K562 (cell line): Measurements from ENCODE around the gene IL23A. TPM values are rescaled to one million over a fixed set of nuclear protein-coding genes. Genes with fewer than 3 reads are reported as not detected.

Experiments
- CBX5 ChIP-seq: IDR thresholded peaks from 2 replicates; pipeline ENCODE4 v1.6.1; 2014; ENCODE audit warnings: low read depth, borderline replicate concordance
- FOXM1 ChIP-seq, 2 experiments: fragments of 450-650 bp in 1 of 2; sonication (generic) in 1 of 2; formaldehyde crosslinking in 1 of 2; IDR thresholded peaks; 2 replicates each; pipeline versions ENCODE4 v1.6.1 to v1.9.0; 2017 to 2022; ENCODE audit warnings: low read depth in 2 of 2, mild to moderate bottlenecking in 2 of 2, missing genetic modification reagents in 1 of 2, moderate library complexity in 1 of 2
- JUND ChIP-seq, 2 experiments: IDR thresholded peaks; 2 replicates in 1 of 2; 3 replicates in 1 of 2; pipeline ENCODE4 v1.6.1; 2011; ENCODE audit warnings: borderline replicate concordance in 2 of 2, low read depth in 2 of 2, low read length in 2 of 2, improper control_type of control experiment in 1 of 2, missing biosample characterization in 1 of 2, missing genetic modification characterization in 1 of 2, missing genetic modification reagents in 1 of 2
- LCOR ChIP-seq: sonication (generic); formaldehyde crosslinking; IDR thresholded peaks from 2 replicates; pipeline ENCODE4 v1.8.0; 2022; ENCODE audit warnings: mild to moderate bottlenecking, missing genetic modification reagents
- MTA1 ChIP-seq: fragments of 450-650 bp; IDR thresholded peaks from 2 replicates; pipeline ENCODE4 v1.6.1; 2017; ENCODE audit warnings: borderline replicate concordance
- SMAD1 ChIP-seq: fragments of 150-350 bp; IDR thresholded peaks from 2 replicates; pipeline ENCODE4 v1.6.1; 2014; ENCODE audit warnings: low read length, low read depth; ENCODE audit not compliant: partially characterized antibody
- YY1 ChIP-seq, 3 experiments: IDR thresholded peaks; 2 replicates each; pipeline ENCODE4 v1.6.1; 2011; ENCODE audit warnings: low read length in 2 of 3, mild to moderate bottlenecking in 2 of 3, moderate library complexity in 2 of 3, borderline replicate concordance in 1 of 3, control low read depth in 1 of 3, low read depth in 1 of 3; ENCODE audit not compliant: insufficient read depth in 3 of 3, insufficient replicate concordance in 2 of 3, control insufficient read depth in 1 of 3, insufficient read length in 1 of 3; ENCODE audit errors: extremely low read depth in 1 of 3
- ZNF143 ChIP-seq: sonication (generic); formaldehyde crosslinking; IDR thresholded peaks from 2 replicates; pipeline ENCODE4 v1.9.0; 2022; ENCODE audit warnings: mild to moderate bottlenecking, missing genetic modification reagents
- ZNF239 ChIP-seq: fragments of 250-450 bp; sonication (Bioruptor Pico); IDR thresholded peaks from 2 replicates; pipeline ENCODE4 v1.4.0; 2020; ENCODE audit warnings: mild to moderate bottlenecking
- ZNF780A ChIP-seq: fragments of 250-450 bp; sonication (Bioruptor Pico); IDR thresholded peaks from 2 replicates; pipeline ENCODE4 v1.5.0; 2021; ENCODE audit warnings: mild to moderate bottlenecking
- polyA plus RNA-seq, 8 experiments: library from polyadenylated mRNA; depleted of rRNA in 4 of 8; stranded (reverse) in 5 of 8; unstranded in 3 of 8; fragments of >200 nt; fragmentation: Nextera tagmentation in 2 of 8; fragmentation: Illumina TruSeq in 1 of 8; extraction: Ambion mirVana in 2 of 8; extraction: Trizol in 1 of 8; gene quantifications; 2 replicates each; pipeline versions ENCODE4 v1.2.1 to v1.2.3, GENCODE V29; 2011 to 2014; ENCODE audit warnings: inconsistent platforms in 1 of 8, missing spikeins in 1 of 8
- total RNA-seq, 7 experiments: library from RNA; depleted of rRNA in 6 of 7; stranded (reverse); fragments of >200 nt in 6 of 7; fragmentation: Illumina TruSeq in 2 of 7; extraction: Trizol in 2 of 7; gene quantifications; 2 replicates each; pipeline versions ENCODE4 v1.2.1 to v1.2.3, GENCODE V29; 2011 to 2021; ENCODE audit warnings: low replicate concordance in 1 of 7
- TF ChIP-seq, protein P1 (sequence below): fragments of 250-450 bp; sonication (Bioruptor Pico); IDR thresholded peaks from 2 replicates; pipeline ENCODE4 v1.4.0; 2020
- TF ChIP-seq, protein P2 (sequence below), 2 experiments: fragments of 450-650 bp; conservative IDR thresholded peaks; 2 replicates each; pipeline ENCODE4 v1.6.1; 2017; ENCODE audit warnings: mild to moderate bottlenecking in 2 of 2, moderate library complexity in 2 of 2
- TF ChIP-seq, protein P3 (sequence below): sonication (generic); formaldehyde crosslinking; IDR thresholded peaks from 2 replicates; pipeline ENCODE4 v1.8.0; 2022; ENCODE audit warnings: mild to moderate bottlenecking, missing genetic modification reagents
- TF ChIP-seq, protein P4 (sequence below), 2 experiments: fragments of 450-650 bp; IDR thresholded peaks; 2 replicates each; pipeline ENCODE4 v1.6.1; 2016

The IL23A gene
- total and polyA plus RNA-seq, 9 of the 15 experiments (the other 6 are each of a cell fraction or from before 2014, with no cell fraction given), result 4.4 to 37.2 (median 9.6) TPM

DNA sequence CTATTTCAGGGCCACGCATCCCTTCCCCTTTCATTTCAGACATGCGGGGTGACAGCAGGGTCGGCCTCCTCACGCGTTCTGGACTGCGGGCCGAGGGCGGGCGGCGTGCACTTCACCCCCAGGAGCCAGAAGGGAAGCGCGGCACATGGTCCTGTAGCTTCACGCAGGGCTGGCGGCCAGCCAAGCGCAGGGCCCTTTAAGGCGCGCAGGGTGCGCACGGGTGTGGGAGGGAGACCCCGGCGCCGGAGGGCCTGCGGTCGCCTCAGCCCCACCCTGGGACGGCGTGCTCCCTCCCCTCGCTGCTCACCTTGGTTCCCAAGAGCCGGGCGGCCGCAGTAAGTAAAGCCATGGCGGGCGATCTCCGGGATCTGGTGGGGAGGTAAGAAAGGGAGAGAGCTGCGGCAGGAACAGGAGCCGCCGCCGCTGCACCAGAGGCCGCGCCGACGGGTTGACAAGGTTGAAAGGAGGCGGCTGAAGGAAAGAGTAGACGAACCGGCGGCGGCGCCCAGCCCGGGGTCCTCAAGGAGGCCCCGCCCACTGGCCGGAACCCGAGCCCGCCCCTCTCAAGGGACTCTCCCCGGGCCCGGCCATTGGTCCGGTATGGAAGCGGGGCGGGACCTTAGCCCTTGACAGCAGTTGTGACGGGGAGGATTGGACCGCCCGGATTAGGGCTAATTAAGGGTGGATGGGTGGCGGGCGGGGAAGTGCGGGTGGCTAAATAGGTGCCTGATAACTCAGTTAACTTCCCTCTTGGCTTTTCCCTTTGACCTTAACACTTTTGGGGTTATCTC lies 38.6 kb upstream of the IL23A start, which contains the start of gene CS (continued):
- TF ChIP-seq, protein P1, sequence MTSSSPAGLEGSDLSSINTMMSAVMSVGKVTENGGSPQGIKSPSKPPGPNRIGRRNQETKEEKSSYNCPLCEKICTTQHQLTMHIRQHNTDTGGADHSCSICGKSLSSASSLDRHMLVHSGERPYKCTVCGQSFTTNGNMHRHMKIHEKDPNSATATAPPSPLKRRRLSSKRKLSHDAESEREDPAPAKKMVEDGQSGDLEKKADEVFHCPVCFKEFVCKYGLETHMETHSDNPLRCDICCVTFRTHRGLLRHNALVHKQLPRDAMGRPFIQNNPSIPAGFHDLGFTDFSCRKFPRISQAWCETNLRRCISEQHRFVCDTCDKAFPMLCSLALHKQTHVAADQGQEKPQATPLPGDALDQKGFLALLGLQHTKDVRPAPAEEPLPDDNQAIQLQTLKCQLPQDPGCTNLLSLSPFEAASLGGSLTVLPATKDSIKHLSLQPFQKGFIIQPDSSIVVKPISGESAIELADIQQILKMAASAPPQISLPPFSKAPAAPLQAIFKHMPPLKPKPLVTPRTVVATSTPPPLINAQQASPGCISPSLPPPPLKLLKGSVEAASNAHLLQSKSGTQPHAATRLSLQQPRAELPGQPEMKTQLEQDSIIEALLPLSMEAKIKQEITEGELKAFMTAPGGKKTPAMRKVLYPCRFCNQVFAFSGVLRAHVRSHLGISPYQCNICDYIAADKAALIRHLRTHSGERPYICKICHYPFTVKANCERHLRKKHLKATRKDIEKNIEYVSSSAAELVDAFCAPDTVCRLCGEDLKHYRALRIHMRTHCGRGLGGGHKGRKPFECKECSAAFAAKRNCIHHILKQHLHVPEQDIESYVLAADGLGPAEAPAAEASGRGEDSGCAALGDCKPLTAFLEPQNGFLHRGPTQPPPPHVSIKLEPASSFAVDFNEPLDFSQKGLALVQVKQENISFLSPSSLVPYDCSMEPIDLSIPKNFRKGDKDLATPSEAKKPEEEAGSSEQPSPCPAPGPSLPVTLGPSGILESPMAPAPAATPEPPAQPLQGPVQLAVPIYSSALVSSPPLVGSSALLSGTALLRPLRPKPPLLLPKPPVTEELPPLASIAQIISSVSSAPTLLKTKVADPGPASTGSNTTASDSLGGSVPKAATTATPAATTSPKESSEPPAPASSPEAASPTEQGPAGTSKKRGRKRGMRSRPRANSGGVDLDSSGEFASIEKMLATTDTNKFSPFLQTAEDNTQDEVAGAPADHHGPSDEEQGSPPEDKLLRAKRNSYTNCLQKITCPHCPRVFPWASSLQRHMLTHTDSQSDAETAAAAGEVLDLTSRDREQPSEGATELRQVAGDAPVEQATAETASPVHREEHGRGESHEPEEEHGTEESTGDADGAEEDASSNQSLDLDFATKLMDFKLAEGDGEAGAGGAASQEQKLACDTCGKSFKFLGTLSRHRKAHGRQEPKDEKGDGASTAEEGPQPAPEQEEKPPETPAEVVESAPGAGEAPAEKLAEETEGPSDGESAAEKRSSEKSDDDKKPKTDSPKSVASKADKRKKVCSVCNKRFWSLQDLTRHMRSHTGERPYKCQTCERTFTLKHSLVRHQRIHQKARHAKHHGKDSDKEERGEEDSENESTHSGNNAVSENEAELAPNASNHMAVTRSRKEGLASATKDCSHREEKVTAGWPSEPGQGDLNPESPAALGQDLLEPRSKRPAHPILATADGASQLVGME, result no peak
- no peak for TF ChIP-seq CBX5
- peak; percentile 41; the same call in 1 of the 2 replicates for TF ChIP-seq JUND (IDR thresholded peaks at IDR 0.05; ENCODE audit: borderline replicate concordance, low read depth, low read length)
- no peak; the same call in 2 of the 3 replicates for TF ChIP-seq JUND (tag; IDR thresholded peaks at IDR 0.05; ENCODE audit: borderline replicate concordance, low read depth, low read length)
- TF ChIP-seq YY1 (IDR thresholded peaks at IDR 0.05; ENCODE audit: borderline replicate concordance in 1 of 3, control insufficient read depth in 1 of 3, extremely low read depth in 1 of 3, insufficient read depth in 3 of 3, insufficient read length in 1 of 3, insufficient replicate concordance in 2 of 3, low read depth in 1 of 3, low read length in 2 of 3), result peak in 2 of 3 experiments; percentile 11 to 41
- no peak for TF ChIP-seq MTA1
- peak; percentile 53 for TF ChIP-seq SMAD1
- TF ChIP-seq ZNF143 (CRISPR knock-in tag), result 0 out of 2 replicates have a peak, but pooled peaks have one; percentile 25
- TF ChIP-seq, protein P2, sequence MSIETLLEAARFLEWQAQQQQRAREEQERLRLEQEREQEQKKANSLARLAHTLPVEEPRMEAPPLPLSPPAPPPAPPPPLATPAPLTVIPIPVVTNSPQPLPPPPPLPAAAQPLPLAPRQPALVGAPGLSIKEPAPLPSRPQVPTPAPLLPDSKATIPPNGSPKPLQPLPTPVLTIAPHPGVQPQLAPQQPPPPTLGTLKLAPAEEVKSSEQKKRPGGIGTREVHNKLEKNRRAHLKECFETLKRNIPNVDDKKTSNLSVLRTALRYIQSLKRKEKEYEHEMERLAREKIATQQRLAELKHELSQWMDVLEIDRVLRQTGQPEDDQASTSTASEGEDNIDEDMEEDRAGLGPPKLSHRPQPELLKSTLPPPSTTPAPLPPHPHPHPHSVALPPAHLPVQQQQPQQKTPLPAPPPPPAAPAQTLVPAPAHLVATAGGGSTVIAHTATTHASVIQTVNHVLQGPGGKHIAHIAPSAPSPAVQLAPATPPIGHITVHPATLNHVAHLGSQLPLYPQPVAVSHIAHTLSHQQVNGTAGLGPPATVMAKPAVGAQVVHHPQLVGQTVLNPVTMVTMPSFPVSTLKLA (conservative IDR thresholded peaks at IDR 0.05), result peak; percentile 95 to 98
- TF ChIP-seq ZNF780A (CRISPR knock-in tag), result no peak
- TF ChIP-seq, protein P3, sequence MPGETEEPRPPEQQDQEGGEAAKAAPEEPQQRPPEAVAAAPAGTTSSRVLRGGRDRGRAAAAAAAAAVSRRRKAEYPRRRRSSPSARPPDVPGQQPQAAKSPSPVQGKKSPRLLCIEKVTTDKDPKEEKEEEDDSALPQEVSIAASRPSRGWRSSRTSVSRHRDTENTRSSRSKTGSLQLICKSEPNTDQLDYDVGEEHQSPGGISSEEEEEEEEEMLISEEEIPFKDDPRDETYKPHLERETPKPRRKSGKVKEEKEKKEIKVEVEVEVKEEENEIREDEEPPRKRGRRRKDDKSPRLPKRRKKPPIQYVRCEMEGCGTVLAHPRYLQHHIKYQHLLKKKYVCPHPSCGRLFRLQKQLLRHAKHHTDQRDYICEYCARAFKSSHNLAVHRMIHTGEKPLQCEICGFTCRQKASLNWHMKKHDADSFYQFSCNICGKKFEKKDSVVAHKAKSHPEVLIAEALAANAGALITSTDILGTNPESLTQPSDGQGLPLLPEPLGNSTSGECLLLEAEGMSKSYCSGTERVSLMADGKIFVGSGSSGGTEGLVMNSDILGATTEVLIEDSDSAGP (CRISPR knock-in tag), result peak; percentile 98
- TF ChIP-seq FOXM1 (IDR thresholded peaks at IDR 0.05; ENCODE audit: low read depth), result no peak
- TF ChIP-seq FOXM1 (CRISPR knock-in tag; IDR thresholded peaks at IDR 0.05; ENCODE audit: low read depth), result peak; percentile 88; the same call in 1 of the 2 replicates
- no peak for TF ChIP-seq ZNF239 (CRISPR knock-in tag)
- TF ChIP-seq LCOR (CRISPR knock-in tag), result peak; percentile 71; the same call in 1 of the 2 replicates
- TF ChIP-seq, protein P4, sequence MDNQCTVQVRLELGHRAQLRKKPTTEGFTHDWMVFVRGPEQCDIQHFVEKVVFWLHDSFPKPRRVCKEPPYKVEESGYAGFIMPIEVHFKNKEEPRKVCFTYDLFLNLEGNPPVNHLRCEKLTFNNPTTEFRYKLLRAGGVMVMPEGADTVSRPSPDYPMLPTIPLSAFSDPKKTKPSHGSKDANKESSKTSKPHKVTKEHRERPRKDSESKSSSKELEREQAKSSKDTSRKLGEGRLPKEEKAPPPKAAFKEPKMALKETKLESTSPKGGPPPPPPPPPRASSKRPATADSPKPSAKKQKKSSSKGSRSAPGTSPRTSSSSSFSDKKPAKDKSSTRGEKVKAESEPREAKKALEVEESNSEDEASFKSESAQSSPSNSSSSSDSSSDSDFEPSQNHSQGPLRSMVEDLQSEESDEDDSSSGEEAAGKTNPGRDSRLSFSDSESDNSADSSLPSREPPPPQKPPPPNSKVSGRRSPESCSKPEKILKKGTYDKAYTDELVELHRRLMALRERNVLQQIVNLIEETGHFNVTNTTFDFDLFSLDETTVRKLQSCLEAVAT (IDR thresholded peaks at IDR 0.05), result peak in 1 of 2 experiments; percentile 85; a peak in 2 of 4 replicates
